Upper lobe of left lung (tissue), 4 donors: ENCODE measurements around the gene AGXT.

ENCODE experiments used
- CTCF ChIP-seq, 6 experiments: fragments of 450-650 bp in 4 of 6; fragments of 200-600 bp in 2 of 6; sonication (generic) in 2 of 6; IDR thresholded peaks; one replicate each; pipeline ENCODE4 v1.5.1; 2016 to 2019; ENCODE audit warnings: antibody characterized with exemption in 6 of 6
- POLR2A ChIP-seq, 4 donors: fragments of 450-650 bp; IDR thresholded peaks; one replicate each; pipeline ENCODE4 v1.5.1; 2016 to 2017; ENCODE audit warnings: antibody characterized with exemption in 4 of 4, mild to moderate bottlenecking in 2 of 4
- POLR2AphosphoS5 ChIP-seq, 2 donors: sonication (generic); formaldehyde crosslinking; IDR thresholded peaks; one replicate each; pipeline ENCODE4 v1.5.1; 2017; ENCODE audit warnings: antibody characterized with exemption in 2 of 2

- TF ChIP-seq CTCF (IDR thresholded peaks at IDR 0.05) (no peak), POLR2A (IDR thresholded peaks at IDR 0.05) (no peak), POLR2AphosphoS5 (IDR thresholded peaks at IDR 0.05) (no peak)
These were observed 58.8 kb downstream of the AGXT start for GRCh38 chr2:240927390-240927781.
